Central memory CD8-positive, alpha-beta T cell (primary cell): Measurements from ENCODE around the gene NCAM1.

Experiments used
- ATAC-seq: fragments of 150-1000 bp; cut with Tn5 transposase; replicated peaks from 2 replicates; pipeline ENCODE4 v1.10.0; 2022; ENCODE audit warnings: mild to moderate bottlenecking, moderate FRiP score, moderate number of reproducible peaks; ENCODE audit not compliant: poor library complexity, severe bottlenecking; ENCODE audit errors: extremely low read depth
- DNase-seq, 2 donors: peaks; one replicate each; pipeline ENCODE4 v3.0.0; 2021; ENCODE audit warnings: low spot score in 2 of 2
- H3K27ac Mint-ChIP-seq: one replicate; pipeline ENCODE4 v1.8.0; 2022; ENCODE audit warnings: low read depth, mild to moderate bottlenecking, moderate library complexity, mixed read lengths
- H3K27me3 Mint-ChIP-seq: one replicate; pipeline ENCODE4 v1.8.0; 2022; ENCODE audit warnings: mixed read lengths
- H3K36me3 Mint-ChIP-seq: one replicate; pipeline ENCODE4 v1.8.0; 2022; ENCODE audit warnings: mild to moderate bottlenecking, moderate library complexity, mixed read lengths; ENCODE audit not compliant: insufficient read depth
- H3K4me1 Mint-ChIP-seq: one replicate; pipeline ENCODE4 v1.8.0; 2022; ENCODE audit warnings: mixed read lengths
- H3K4me3 Mint-ChIP-seq: one replicate; pipeline ENCODE4 v1.8.0; 2022; ENCODE audit warnings: mild to moderate bottlenecking, moderate library complexity, mixed read lengths
- H3K9me3 Mint-ChIP-seq: one replicate; pipeline ENCODE4 v1.8.0; 2022; ENCODE audit warnings: mixed read lengths

The NCAM1 gene

DNA sequence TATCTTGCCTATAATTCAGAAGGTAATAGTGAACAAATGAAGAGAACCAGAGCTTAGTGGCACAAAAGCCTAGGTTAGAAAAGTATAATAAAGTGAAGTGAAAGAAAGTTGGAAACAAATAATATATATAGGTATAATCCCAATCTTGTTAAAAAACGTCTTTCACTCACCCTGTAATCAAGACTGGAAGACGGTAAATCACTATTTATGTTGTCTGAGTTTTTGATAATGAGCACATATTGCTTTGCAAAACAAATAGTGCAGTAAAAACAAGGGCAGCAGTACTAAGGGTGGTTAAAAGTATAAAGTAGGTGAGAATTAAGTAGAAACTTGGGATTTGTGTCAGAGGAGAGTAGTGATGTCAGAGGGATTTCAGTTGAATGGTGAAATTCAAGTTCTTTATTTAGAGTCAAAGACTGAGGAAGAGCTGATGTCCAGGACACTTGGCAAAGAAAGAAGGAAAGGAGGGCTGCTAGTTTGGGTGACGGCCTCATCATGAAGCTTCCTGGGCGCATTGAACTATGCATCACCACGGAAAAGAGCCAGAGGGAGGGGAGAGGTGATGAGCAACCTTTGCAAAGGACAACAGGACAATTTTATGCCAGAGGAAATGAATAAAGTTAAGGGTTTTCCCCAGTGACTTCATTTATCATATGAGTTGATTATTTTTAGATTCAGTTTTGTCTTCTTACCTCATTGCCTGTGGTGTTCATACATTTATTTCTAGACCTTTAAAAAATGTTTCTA is 11.4 kb downstream of the NCAM1 start:
- no peak overlapping the region for H3K27ac Mint-ChIP-seq
- no peak overlapping the region for H3K4me3 Mint-ChIP-seq
- ATAC-seq (no peak), DNase-seq (no peak)
- no peaks in the 10 kb centered on the region for H3K9me3 Mint-ChIP-seq
- H3K36me3 Mint-ChIP-seq, result no peaks in the 10 kb centered on the region
- H3K27me3 Mint-ChIP-seq, result peaks cover 4% of the 10 kb centered on the region
- H3K4me1 Mint-ChIP-seq, result no peaks in the 10 kb centered on the region

DNA sequence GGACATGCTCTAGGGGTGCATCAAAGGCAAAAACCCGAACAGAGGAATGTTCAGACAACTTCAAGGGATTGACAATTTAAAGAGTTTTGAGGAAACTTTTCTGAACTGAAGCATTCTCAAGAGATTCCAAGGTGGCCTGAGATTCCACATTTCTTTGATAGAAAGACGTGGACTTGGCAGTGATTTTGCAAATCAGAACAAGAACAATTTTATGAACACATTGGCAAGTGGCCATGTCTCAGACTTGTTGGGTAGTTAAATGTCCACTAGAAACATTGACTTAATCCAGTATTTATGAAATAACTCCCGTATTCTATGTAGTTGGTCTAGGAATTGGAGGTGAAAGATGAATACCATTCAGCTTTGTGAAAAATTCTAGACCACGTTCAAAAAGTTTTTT is 13.8 kb downstream of the NCAM1 start:
- H3K27ac Mint-ChIP-seq, result no peak overlapping the region
- H3K4me3 Mint-ChIP-seq, result no peak overlapping the region
- no peaks in the 10 kb centered on the region for H3K4me1 Mint-ChIP-seq
- no peaks in the 10 kb centered on the region for H3K36me3 Mint-ChIP-seq
- peaks cover 18% of the 10 kb centered on the region for H3K27me3 Mint-ChIP-seq
- no peaks in the 10 kb centered on the region for H3K9me3 Mint-ChIP-seq
- DNase-seq (no peak), ATAC-seq (no peak)

DNA sequence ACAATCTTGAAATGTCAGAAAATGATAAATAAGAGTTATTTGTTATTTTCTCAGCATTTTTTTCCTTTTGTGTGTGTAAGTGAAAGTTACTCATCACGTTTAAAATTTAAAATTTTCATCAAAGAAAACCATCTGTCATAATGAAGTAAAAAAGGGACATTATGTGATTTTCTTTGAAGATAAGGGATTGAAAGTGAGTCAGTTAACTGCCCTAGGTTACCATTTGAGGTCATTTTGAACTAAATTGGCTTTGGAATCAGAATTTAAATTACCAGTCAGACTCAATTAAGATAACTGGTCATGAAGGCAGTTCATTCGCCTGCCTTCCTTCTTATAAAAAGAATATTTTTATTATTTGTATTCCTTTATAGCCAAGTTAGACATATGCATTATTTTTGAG is 14.3 kb downstream of the NCAM1 start:
- H3K9me3 Mint-ChIP-seq, result no peaks in the 10 kb centered on the region
- peaks cover 18% of the 10 kb centered on the region for H3K27me3 Mint-ChIP-seq
- ATAC-seq (no peak), DNase-seq (no peak)
- no peaks in the 10 kb centered on the region for H3K36me3 Mint-ChIP-seq
- H3K27ac Mint-ChIP-seq, result no peak overlapping the region
- no peak overlapping the region for H3K4me3 Mint-ChIP-seq
- no peaks in the 10 kb centered on the region for H3K4me1 Mint-ChIP-seq

DNA sequence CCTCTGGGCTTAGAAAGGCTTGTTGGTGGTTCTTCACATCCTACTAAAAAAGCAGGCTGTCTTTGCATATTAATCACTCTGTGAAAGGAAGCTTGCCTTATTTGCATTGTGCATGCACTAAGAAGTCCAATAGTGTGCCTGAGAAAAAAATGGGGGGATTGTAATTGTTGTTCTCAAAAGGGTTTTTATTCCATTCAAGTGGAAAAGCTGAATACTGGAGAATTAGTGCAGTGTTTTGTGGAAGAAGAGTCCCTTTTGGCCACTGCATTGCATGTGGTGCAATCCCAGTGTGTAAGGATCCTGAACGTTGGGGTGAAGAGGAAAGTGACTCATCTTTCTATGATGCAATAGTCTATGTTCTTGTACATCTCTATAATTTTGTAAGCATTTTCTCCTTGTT is 16.5 kb downstream of the NCAM1 start:
- no peaks in the 10 kb centered on the region for H3K4me1 Mint-ChIP-seq
- no peak for DNase-seq

DNA sequence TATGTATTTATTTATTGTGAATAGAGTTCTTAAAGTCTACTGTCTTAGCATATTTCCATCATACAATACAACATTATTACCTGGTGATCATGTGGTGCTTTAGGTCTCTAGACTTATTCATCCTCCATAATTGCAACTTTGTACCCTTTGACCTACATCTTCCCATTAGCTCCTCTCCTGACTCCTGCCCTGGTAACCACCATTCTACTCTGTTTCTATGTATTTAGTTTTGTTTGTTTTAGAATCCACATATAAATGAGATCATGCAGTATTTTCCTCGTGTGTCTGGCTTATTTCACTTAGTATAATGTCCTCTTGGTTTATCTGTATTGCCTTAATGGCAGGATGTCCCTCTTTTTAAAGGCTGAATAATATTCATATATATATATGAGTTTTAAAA is 22.7 kb downstream of the NCAM1 start:
- no peak overlapping the region for H3K27ac Mint-ChIP-seq
- peaks cover 3% of the 10 kb centered on the region for H3K27me3 Mint-ChIP-seq
- peaks cover 7% of the 10 kb centered on the region for H3K9me3 Mint-ChIP-seq
- H3K4me1 Mint-ChIP-seq, result no peaks in the 10 kb centered on the region
- no peak overlapping the region for H3K4me3 Mint-ChIP-seq
- H3K36me3 Mint-ChIP-seq, result no peaks in the 10 kb centered on the region
- no peak for ATAC-seq
- DNase-seq, result no peak

More for the DNA sequence above, 16.5 kb downstream of the NCAM1 start:
- no peak for ATAC-seq
- Mint-ChIP-seq H3K9me3 (no peaks in the 10 kb centered on the region), H3K27me3 (peaks cover 18% of the 10 kb centered on the region), H3K36me3 (no peaks in the 10 kb centered on the region), H3K4me3 (no peak overlapping the region), H3K27ac (no peak overlapping the region)

DNA sequence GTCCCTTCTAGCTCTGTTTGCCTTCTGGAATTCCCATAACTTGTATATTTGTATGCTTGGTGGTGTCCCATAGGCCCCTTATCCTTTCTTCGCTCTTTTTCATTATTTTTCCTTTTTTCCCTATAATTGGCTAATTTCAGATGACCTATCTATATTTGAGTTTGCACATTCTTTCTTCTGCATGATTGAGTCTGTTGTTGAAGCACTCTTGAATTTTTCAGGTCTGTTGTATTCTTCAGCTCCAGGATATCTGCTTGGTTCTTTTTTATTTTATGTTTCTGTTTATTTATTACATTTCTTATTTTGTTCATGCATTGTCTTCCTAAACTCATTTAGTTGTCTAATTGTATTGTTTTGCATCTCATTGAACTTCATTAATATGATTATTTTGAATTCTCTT is 28.0 kb downstream of the NCAM1 start:
- Mint-ChIP-seq H3K27ac (no peak overlapping the region), H3K36me3 (no peaks in the 10 kb centered on the region), H3K4me1 (no peaks in the 10 kb centered on the region), H3K27me3 (peaks cover 21% of the 10 kb centered on the region), H3K4me3 (no peak overlapping the region), H3K9me3 (peaks cover 12% of the 10 kb centered on the region)
- DNase-seq (no peak), ATAC-seq (no peak)

DNA sequence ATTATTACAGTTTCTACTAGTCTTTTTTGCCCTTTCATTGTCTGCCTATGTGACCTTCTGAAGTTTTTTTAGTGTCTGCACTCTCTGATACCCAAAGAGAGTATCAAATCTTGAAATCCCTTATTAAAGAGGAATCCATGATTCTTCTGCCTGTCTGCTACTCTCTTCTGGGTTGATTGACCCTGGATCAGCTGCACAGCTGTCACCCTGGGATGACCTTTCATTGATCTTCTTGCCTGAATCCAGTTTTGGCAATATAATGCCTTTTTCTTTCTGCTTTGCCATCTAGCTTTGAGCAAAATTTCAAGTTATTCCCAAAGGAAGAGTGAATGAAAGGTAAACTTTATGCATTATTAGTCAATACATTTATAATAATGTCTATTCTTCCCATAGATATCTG is 32.6 kb downstream of the NCAM1 start:
- Mint-ChIP-seq H3K27ac (no peak overlapping the region), H3K36me3 (no peaks in the 10 kb centered on the region), H3K9me3 (peaks cover 6% of the 10 kb centered on the region), H3K27me3 (peaks cover 31% of the 10 kb centered on the region), H3K4me3 (no peak overlapping the region), H3K4me1 (no peaks in the 10 kb centered on the region)
- ATAC-seq (no peak), DNase-seq (no peak)

DNA sequence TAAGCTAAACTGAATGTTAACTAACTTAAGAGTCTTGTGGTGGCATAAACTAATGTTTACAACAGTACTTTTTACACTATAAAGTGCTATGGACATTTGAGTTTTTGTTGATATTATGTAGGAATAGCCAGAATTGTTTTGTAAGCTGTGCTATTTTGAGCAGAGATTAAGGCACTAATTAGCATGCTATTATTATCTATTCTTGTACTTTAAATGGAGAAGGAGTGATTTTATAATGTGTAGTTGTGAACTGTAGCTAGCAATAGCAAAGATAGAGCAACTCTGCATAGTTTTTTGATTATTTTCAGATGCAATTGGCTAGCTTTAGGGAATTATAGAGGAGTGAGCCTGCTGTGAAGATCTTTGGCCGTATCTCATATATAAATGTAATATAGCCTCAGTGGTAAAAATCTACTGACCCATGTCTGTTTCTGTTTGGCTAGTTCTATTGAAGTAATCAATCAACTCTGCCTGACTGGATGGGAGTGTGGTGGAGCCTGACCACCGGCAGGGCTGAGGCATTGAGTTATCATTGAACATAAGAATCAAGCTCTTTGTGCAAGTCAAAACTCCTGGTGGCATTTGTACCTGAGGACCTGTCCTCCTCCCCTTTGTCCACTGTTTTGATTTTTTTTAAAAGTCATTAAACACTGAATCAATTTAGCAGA is 34.3 kb downstream of the NCAM1 start:
- Mint-ChIP-seq H3K27ac (no peak overlapping the region), H3K4me1 (no peaks in the 10 kb centered on the region), H3K9me3 (no peaks in the 10 kb centered on the region), H3K27me3 (peaks cover 16% of the 10 kb centered on the region), H3K4me3 (no peak overlapping the region), H3K36me3 (no peaks in the 10 kb centered on the region)
- no peak for ATAC-seq
- DNase-seq, result no peak

DNA sequence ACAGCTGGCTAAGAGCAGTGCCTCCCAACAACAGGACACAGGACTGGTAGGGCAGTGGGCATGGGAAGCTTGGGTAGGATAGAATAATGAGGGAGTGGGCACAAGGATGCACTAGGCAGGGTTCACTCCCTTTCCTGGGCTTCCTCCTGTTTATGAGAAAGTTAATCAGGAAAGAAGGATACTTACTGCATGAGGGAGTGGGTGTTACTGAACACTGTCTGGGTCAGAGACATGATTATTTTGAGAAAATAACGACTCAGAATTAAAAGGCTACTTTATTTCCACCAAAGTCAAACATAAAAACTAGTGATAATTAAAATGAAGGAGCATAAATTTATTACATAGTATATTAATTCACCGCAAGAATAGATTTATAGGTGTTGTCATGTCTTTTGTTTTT is 35.8 kb downstream of the NCAM1 start:
- Mint-ChIP-seq H3K4me3 (no peak overlapping the region), H3K36me3 (no peaks in the 10 kb centered on the region), H3K9me3 (no peaks in the 10 kb centered on the region), H3K27me3 (peaks cover 16% of the 10 kb centered on the region), H3K4me1 (no peaks in the 10 kb centered on the region), H3K27ac (no peak overlapping the region)
- ATAC-seq, result no peak
- DNase-seq, result no peak

DNA sequence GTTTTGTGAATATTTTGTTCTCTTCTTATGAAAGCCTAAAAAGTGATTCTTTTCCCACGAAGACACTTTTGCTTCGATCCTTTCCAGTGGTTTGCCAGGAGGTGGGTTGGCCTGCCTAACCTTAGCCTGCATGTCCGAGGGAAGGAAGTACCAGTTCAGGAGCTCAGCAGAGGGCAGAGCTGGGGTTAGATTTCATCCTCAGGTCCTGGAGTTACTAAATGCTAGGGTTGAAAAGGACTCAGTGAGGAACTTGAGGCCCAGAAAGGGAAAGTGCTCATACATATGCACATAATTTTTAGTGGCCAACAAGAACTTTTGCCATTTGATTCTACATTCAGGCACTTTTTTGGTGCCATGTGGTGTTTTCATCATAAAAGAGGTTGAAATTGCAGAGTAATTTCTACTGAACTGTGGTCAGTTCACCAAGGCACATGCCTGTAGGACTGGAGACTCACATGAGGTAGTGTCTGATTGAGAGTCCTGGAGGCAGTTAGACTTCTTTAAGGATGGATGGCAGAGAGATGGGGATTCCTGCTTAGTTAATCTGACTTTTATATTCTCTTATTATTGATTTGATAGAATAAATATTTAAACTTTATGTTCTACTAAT is 36.7 kb downstream of the NCAM1 start:
- Mint-ChIP-seq H3K9me3 (no peaks in the 10 kb centered on the region), H3K4me3 (no peak overlapping the region), H3K27me3 (peaks cover 16% of the 10 kb centered on the region), H3K36me3 (no peaks in the 10 kb centered on the region), H3K27ac (no peak overlapping the region), H3K4me1 (no peaks in the 10 kb centered on the region)
- DNase-seq (no peak), ATAC-seq (no peak)

DNA sequence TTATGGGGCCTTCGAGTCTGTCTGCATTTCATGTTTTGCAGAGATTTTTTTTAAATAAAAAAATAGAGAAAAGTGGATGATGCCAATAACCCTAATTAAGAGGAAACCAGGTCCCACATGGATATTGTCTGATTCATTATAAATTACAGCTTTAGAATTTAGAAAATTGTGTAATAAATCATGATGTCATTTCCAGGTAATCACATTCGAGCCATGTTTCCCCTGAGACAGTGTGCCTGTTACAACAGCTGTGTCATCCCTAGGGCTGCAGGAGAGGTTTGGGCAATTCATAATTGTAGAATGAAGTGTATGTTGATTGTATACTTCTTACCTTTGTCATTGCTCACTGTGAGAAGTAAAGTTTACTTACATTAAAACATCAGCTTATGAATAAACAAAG is 38.3 kb downstream of the NCAM1 start:
- Mint-ChIP-seq H3K27me3 (peaks cover 7% of the 10 kb centered on the region), H3K4me3 (no peak overlapping the region), H3K27ac (no peak overlapping the region), H3K4me1 (no peaks in the 10 kb centered on the region), H3K9me3 (no peaks in the 10 kb centered on the region), H3K36me3 (no peaks in the 10 kb centered on the region)
- ATAC-seq (no peak), DNase-seq (no peak)

DNA sequence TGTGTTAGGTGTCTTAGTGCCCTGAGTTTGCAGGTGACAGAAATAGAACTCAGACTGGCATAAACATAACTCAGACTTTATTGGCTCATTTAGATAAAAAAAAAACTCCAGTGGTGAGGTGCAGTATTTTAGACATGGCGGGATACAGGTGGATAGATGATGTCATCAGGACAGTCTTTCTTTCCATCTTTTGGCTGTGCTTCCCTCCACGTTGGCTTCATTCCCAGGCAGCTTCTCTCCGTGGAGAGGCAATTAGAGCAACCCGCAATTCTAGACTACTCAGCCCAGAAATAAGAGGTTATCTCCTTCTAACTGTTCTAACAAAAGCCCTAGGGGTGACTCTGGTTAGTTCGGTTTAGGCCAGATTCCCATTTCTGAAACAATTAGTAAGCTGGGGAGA is 40.5 kb downstream of the NCAM1 start:
- no peaks in the 10 kb centered on the region for H3K4me1 Mint-ChIP-seq
- H3K4me3 Mint-ChIP-seq, result no peak overlapping the region
- no peaks in the 10 kb centered on the region for H3K9me3 Mint-ChIP-seq
- no peaks in the 10 kb centered on the region for H3K27me3 Mint-ChIP-seq
- H3K36me3 Mint-ChIP-seq, result no peaks in the 10 kb centered on the region
- DNase-seq, result no peak
- no peak overlapping the region for H3K27ac Mint-ChIP-seq
- no peak for ATAC-seq

DNA sequence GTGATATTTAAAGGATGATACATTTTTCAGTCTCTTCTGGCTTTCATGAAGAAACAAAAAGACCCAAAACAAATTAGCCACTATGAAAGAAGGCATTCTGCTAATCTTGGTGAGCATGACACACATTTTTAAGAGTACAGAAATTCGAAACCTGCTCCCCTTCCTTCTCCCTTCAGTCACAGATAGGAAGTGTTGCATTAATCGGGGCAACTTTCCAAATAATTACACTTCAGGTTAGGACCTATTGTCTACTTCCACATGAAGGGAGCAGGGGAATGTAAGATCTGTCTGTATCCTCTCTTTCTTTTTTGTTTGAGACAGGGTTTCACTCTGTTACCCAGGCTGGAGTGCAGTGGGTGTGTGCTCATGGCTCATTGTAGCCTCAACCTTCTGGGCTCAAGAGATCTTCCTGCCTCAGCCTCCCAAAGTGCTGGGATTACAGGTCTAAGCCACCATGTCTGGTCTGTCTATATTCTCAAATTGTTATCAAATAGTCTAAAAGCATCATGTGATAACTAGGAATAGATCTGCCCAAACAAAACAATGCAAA is 45.8 kb downstream of the NCAM1 start:
- DNase-seq, result no peak

More for the DNA sequence above, 45.8 kb downstream of the NCAM1 start:
- Mint-ChIP-seq H3K27me3 (no peaks in the 10 kb centered on the region), H3K4me3 (no peak overlapping the region), H3K36me3 (no peaks in the 10 kb centered on the region), H3K27ac (no peak overlapping the region), H3K4me1 (no peaks in the 10 kb centered on the region), H3K9me3 (peaks cover 7% of the 10 kb centered on the region)
- no peak for ATAC-seq
